Body of pancreas (tissue), 4 donors: Measurements from ENCODE around the gene FOXO3.

Experiments
- POLR2A ChIP-seq, 3 donors: fragments of 450-650 bp; IDR thresholded peaks; one replicate each; pipeline ENCODE4 v1.6.1; 2016; ENCODE audit warnings: antibody characterized with exemption in 3 of 3, mild to moderate bottlenecking in 2 of 3
- TF ChIP-seq, protein P1 (sequence below), 7 experiments: fragments of 450-650 bp in 4 of 7; fragments of 200-600 bp in 3 of 7; sonication (generic) in 3 of 7; IDR thresholded peaks; one replicate each; pipeline ENCODE4 v1.5.1; 2016 to 2019; ENCODE audit warnings: antibody characterized with exemption in 7 of 7

- TF ChIP-seq, protein P1, sequence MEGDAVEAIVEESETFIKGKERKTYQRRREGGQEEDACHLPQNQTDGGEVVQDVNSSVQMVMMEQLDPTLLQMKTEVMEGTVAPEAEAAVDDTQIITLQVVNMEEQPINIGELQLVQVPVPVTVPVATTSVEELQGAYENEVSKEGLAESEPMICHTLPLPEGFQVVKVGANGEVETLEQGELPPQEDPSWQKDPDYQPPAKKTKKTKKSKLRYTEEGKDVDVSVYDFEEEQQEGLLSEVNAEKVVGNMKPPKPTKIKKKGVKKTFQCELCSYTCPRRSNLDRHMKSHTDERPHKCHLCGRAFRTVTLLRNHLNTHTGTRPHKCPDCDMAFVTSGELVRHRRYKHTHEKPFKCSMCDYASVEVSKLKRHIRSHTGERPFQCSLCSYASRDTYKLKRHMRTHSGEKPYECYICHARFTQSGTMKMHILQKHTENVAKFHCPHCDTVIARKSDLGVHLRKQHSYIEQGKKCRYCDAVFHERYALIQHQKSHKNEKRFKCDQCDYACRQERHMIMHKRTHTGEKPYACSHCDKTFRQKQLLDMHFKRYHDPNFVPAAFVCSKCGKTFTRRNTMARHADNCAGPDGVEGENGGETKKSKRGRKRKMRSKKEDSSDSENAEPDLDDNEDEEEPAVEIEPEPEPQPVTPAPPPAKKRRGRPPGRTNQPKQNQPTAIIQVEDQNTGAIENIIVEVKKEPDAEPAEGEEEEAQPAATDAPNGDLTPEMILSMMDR (IDR thresholded peaks at IDR 0.05) = no peak
- TF ChIP-seq POLR2A (IDR thresholded peaks at IDR 0.05) = no peak
These were observed 152.2 kb downstream of the FOXO3 start for GRCh38 chr6:108712946-108713345.
